ENCODE measurements around the gene DPM3. TPM values are rescaled to one million over a fixed set of nuclear protein-coding genes. Genes with fewer than 3 reads are reported as not detected.

The DPM3 gene
- total RNA-seq, 1 experiment from 2014 or later: 73.5 TPM

GRCh38 chr1:155116113-155116764 is 24.1 kb downstream of the DPM3 start (continued):
- no peak for TF ChIP-seq ZNF425 (CRISPR knock-in tag; conservative IDR thresholded peaks at IDR 0.05)
- no peak for TF ChIP-seq TCF7 (CRISPR knock-in tag; IDR thresholded peaks at IDR 0.05; ENCODE audit: low read depth)
- TF ChIP-seq ESRRA (CRISPR knock-in tag; IDR thresholded peaks at IDR 0.05; ENCODE audit: borderline replicate concordance): no peak
- TF ChIP-seq TEAD4 (CRISPR knock-in tag; IDR thresholded peaks at IDR 0.05): no peak
- no peak for TF ChIP-seq ZNF138 (CRISPR knock-in tag; conservative IDR thresholded peaks at IDR 0.05)
- TF ChIP-seq ZBTB43 (CRISPR knock-in tag; IDR thresholded peaks at IDR 0.05): no peak
- no peak for TF ChIP-seq PREB (CRISPR knock-in tag; IDR thresholded peaks at IDR 0.05; ENCODE audit: borderline replicate concordance)

GRCh38 chr1:155113450-155113980 is 26.8 kb downstream of the DPM3 start:
- ChIA-PET CTCF (interaction anchor here (2.2 to 3.2 kb wide), 2 partner anchors 22 to 54 kb away, joined by 15 to 21 read pairs; no protein-coding TSS in a partner anchor), POLR2A (no interaction called here)
- no peaks in the 10 kb centered on the region for H3K9me3 Mint-ChIP-seq
- H3K36me3 Mint-ChIP-seq: no peaks in the 10 kb centered on the region
- H3K27me3 Mint-ChIP-seq (ENCODE audit: low read depth): peaks cover 12% of the 10 kb centered on the region
- DNase-seq (ENCODE audit: low spot score) (no peak), ATAC-seq (no peak)
- H3K4me1 Mint-ChIP-seq: peaks cover 4% of the 10 kb centered on the region; the same call in 1 of the 2 replicates
- H3K4me3 Mint-ChIP-seq: no peak overlapping the region
- no peak overlapping the region for H3K27ac Mint-ChIP-seq
- no peak for TF ChIP-seq NR3C1 (CRISPR knock-in tag; conservative IDR thresholded peaks at IDR 0.05; ENCODE audit: low read depth)
- no peak for TF ChIP-seq JUN (CRISPR knock-in tag; IDR thresholded peaks at IDR 0.05)
- TF ChIP-seq ERG (CRISPR knock-in tag; IDR thresholded peaks at IDR 0.05): no peak

- H3K27me3 Mint-ChIP-seq (ENCODE audit: low read depth): peaks cover 7% of the 10 kb centered on the region
- DNase-seq (ENCODE audit: low spot score) (no peak), ATAC-seq (no peak)
- POLR2A ChIA-PET: no interaction called here
- H3K4me3 Mint-ChIP-seq: no peak overlapping the region
- no peak overlapping the region; the same call in 1 of the 2 replicates for H3K27ac Mint-ChIP-seq
- peaks cover 4% of the 10 kb centered on the region; the same call in 1 of the 2 replicates for H3K4me1 Mint-ChIP-seq
- no peaks in the 10 kb centered on the region for H3K36me3 Mint-ChIP-seq
- no peak for TF ChIP-seq USF2 (CRISPR knock-in tag; IDR thresholded peaks at IDR 0.05)
- CTCF ChIA-PET: interaction anchor here (1.0 kb wide), 1 partner anchor 57 kb away, joined by 5 read pairs; no protein-coding TSS in a partner anchor
- H3K9me3 Mint-ChIP-seq: no peaks in the 10 kb centered on the region
These were observed 29.5 kb downstream of the DPM3 start for GRCh38 chr1:155110826-155111225.

- POLR2A ChIA-PET: no interaction called here
- Mint-ChIP-seq H3K27ac (no peak overlapping the region), H3K9me3 (no peaks in the 10 kb centered on the region), H3K36me3 (no peaks in the 10 kb centered on the region), H3K27me3 (ENCODE audit: low read depth) (peaks cover 7% of the 10 kb centered on the region), H3K4me1 (peaks cover 4% of the 10 kb centered on the region; the same call in 1 of the 2 replicates), H3K4me3 (no peak overlapping the region)
- DNase-seq (ENCODE audit: low spot score) (no peak), ATAC-seq (no peak)
- CTCF ChIA-PET: interaction anchor here (1.0 kb wide), 1 partner anchor 57 kb away, joined by 5 read pairs; no protein-coding TSS in a partner anchor
- TF ChIP-seq FOXK1 (CRISPR knock-in tag; IDR thresholded peaks at IDR 0.05) (no peak), FOXJ3 (CRISPR knock-in tag; IDR thresholded peaks at IDR 0.05; ENCODE audit: borderline replicate concordance) (no peak), ZBTB43 (CRISPR knock-in tag; IDR thresholded peaks at IDR 0.05) (no peak), ZNF512 (CRISPR knock-in tag; IDR thresholded peaks at IDR 0.05; ENCODE audit: borderline replicate concordance) (no peak)
These were observed 29.9 kb downstream of the DPM3 start for GRCh38 chr1:155110381-155110780.

All from WTC11 (cell line).